H1 (cell line): ENCODE results near the gene SPACA4. TPM values are rescaled to one million over a fixed set of nuclear protein-coding genes. Genes with fewer than 3 reads are reported as not detected.

Experiments used
- CTCF ChIA-PET: fragments of 300-600 bp; sonication (Branson Sonifier 250); formaldehyde crosslinking; loops from one replicate; lab custom pipeline; 2021; ENCODE audit not compliant: partially characterized antibody; lab: Charles Lee
- POLR2A ChIA-PET: fragments of 300-600 bp; sonication (Branson Sonifier 250); formaldehyde crosslinking; loops from one replicate; lab custom pipeline; 2021; ENCODE audit warnings: inconsistent platforms; ENCODE audit not compliant: partially characterized antibody; lab: Charles Lee
- DNase-seq, 2 experiments: peaks; one replicate each; pipeline versions ENCODE4 v3.0.0 to v3.0.0-alpha.2; 2010 to 2022; ENCODE audit warnings: low spot score in 2 of 2, low read depth in 1 of 2, mixed read lengths in 1 of 2
- FAIRE-seq: peaks from 2 replicates; lab custom pipeline; 2011; peaks lifted over from hg19 to GRCh38; lab: Jason Lieb, UNC
- H2AFZ ChIP-seq: 2 replicates; pipeline ENCODE4 v1.8.1; 2012; ENCODE audit warnings: low read length, inconsistent platforms
- H2AK5ac ChIP-seq: 2 replicates; pipeline ENCODE4 v1.6.1; 2013; ENCODE audit warnings: low read depth, low read length
- H2BK120ac ChIP-seq: replicated peaks from 2 replicates; pipeline ENCODE3; 2013; ENCODE audit warnings: low read depth, low read length, inconsistent platforms
- H2BK12ac ChIP-seq: 2 replicates; pipeline ENCODE4 v1.6.1; 2013; ENCODE audit warnings: low read depth, low read length
- H2BK15ac ChIP-seq: 2 replicates; pipeline ENCODE4 v1.6.1; 2013; ENCODE audit warnings: low read length
- H2BK20ac ChIP-seq: 2 replicates; pipeline ENCODE4 v1.6.1; 2013; ENCODE audit warnings: low read length
- H2BK5ac ChIP-seq: 2 replicates; pipeline ENCODE4 v1.6.1; 2013; ENCODE audit warnings: low read depth, low read length
- H3K14ac ChIP-seq: 2 replicates; pipeline ENCODE4 v1.6.1; 2013; ENCODE audit warnings: inconsistent platforms; ENCODE audit not compliant: insufficient read length
- H3K18ac ChIP-seq: 2 replicates; pipeline ENCODE4 v1.6.1; 2013; ENCODE audit warnings: low read length; ENCODE audit errors: extremely low read depth
- H3K23ac ChIP-seq: 2 replicates; pipeline ENCODE4 v1.6.1; 2013; ENCODE audit warnings: inconsistent platforms; ENCODE audit not compliant: insufficient read length
- H3K23me2 ChIP-seq: 2 replicates; pipeline ENCODE4 v1.6.1; 2013; ENCODE audit warnings: low read depth, low read length
- H3K27ac ChIP-seq: 2 replicates; pipeline ENCODE4 v1.6.1; 2011; ENCODE audit warnings: low read depth, low read length, inconsistent platforms
- H3K27me3 ChIP-seq, 4 experiments: replicated peaks in 1 of 4; 1 replicate in 1 of 4; 2 replicates in 3 of 4; pipeline versions ENCODE4 v1.6.1 to v1.8.1; 2011 to 2013; ENCODE audit warnings: low read length in 3 of 4, mild to moderate bottlenecking in 3 of 4, inconsistent platforms in 2 of 4, mixed read lengths in 2 of 4, moderate library complexity in 1 of 4; ENCODE audit not compliant: control insufficient read depth in 3 of 4, insufficient read depth in 3 of 4; ENCODE audit errors: extremely low read depth in 1 of 4
- H3K36me3 ChIP-seq, 4 experiments: 2 replicates each; pipeline versions ENCODE4 v1.6.1 to v1.8.1; 2011 to 2013; ENCODE audit warnings: mild to moderate bottlenecking in 4 of 4, low read length in 3 of 4, moderate library complexity in 2 of 4, control low read depth in 1 of 4, inconsistent platforms in 1 of 4; ENCODE audit not compliant: insufficient read depth in 4 of 4, control insufficient read depth in 2 of 4
- H3K4ac ChIP-seq: replicated peaks from 2 replicates; pipeline ENCODE3; 2013; ENCODE audit warnings: low read length, low read depth, mixed read lengths, inconsistent platforms; ENCODE audit not compliant: insufficient read length
- H3K4me1 ChIP-seq, 4 experiments: replicated peaks in 1 of 4; 1 replicate in 1 of 4; 2 replicates in 3 of 4; pipeline versions ENCODE4 v1.6.1 to v1.8.1; 2011 to 2013; ENCODE audit warnings: low read length in 3 of 4, inconsistent platforms in 2 of 4, mixed read lengths in 1 of 4; ENCODE audit not compliant: insufficient read depth in 4 of 4, control insufficient read depth in 3 of 4
- H3K4me2 ChIP-seq, 2 experiments: 2 replicates each; pipeline versions ENCODE4 v1.6.1 to v1.8.1; 2011 to 2013; ENCODE audit warnings: low read depth in 2 of 2, low read length in 2 of 2, control low read depth in 1 of 2, inconsistent platforms in 1 of 2, mild to moderate bottlenecking in 1 of 2; ENCODE audit not compliant: insufficient read depth in 1 of 2
- H3K4me3 ChIP-seq, 4 experiments: fragments of 200-600, 300-600 bp in 1 of 4; sonication (generic), shearing (Covaris generic), sonication (Bioruptor Twin) in 1 of 4; 2 replicates each; pipeline versions ENCODE4 v1.5.1 to v1.8.1; 2011 to 2016; ENCODE audit warnings: low read length in 4 of 4, low read depth in 3 of 4, control low read depth in 2 of 4, inconsistent platforms in 2 of 4, mild to moderate bottlenecking in 2 of 4, mixed read lengths in 1 of 4, moderate library complexity in 1 of 4; ENCODE audit not compliant: insufficient read depth in 2 of 4; ENCODE audit errors: extremely low read depth in 1 of 4
- H3K56ac ChIP-seq: replicated peaks from 2 replicates; pipeline ENCODE3; 2013; ENCODE audit warnings: low read depth, mild to moderate bottlenecking, mixed read lengths, low read length, inconsistent platforms; ENCODE audit not compliant: insufficient read length
- H3K79me1 ChIP-seq: 2 replicates; pipeline ENCODE4 v1.6.1; 2013; ENCODE audit warnings: low read depth, low read length, control low read depth
- H3K79me2 ChIP-seq, 2 experiments: 2 replicates each; pipeline versions ENCODE4 v1.6.1 to v1.8.1; 2012 to 2013; ENCODE audit warnings: low read length in 2 of 2, mild to moderate bottlenecking in 2 of 2, inconsistent platforms in 1 of 2; ENCODE audit not compliant: insufficient read depth in 2 of 2, control insufficient read depth in 1 of 2
- H3K9ac ChIP-seq, 4 experiments: replicated peaks in 1 of 4; 1 replicate in 1 of 4; 2 replicates in 3 of 4; pipeline versions ENCODE4 v1.6.1 to v1.8.1; 2011 to 2013; ENCODE audit warnings: low read depth in 3 of 4, low read length in 3 of 4, control low read depth in 2 of 4, mild to moderate bottlenecking in 2 of 4, moderate library complexity in 2 of 4, inconsistent platforms in 1 of 4; ENCODE audit errors: extremely low read depth in 1 of 4
- H3K9me3 ChIP-seq, 2 experiments: 2 replicates each; pipeline versions ENCODE4 v1.6.1 to v1.8.1; 2012 to 2013; ENCODE audit warnings: mild to moderate bottlenecking in 2 of 2, moderate library complexity in 2 of 2, control low read depth in 1 of 2, inconsistent platforms in 1 of 2, low read depth in 1 of 2, low read length in 1 of 2, mixed read lengths in 1 of 2; ENCODE audit not compliant: insufficient read depth in 2 of 2
- H4K20me1 ChIP-seq, 2 experiments: replicated peaks in 1 of 2; 2 replicates each; pipeline versions ENCODE3 to v1.8.1; 2011 to 2013; ENCODE audit warnings: inconsistent platforms in 2 of 2, low read length in 2 of 2, mild to moderate bottlenecking in 1 of 2; ENCODE audit not compliant: insufficient read depth in 2 of 2, control insufficient read depth in 1 of 2
- H4K5ac ChIP-seq: 2 replicates; pipeline ENCODE4 v1.6.1; 2013; ENCODE audit warnings: low read length, low read depth, mixed read lengths, inconsistent platforms; ENCODE audit not compliant: insufficient read length
- H4K8ac ChIP-seq: 2 replicates; pipeline ENCODE4 v1.8.0; 2013; ENCODE audit warnings: mild to moderate bottlenecking, moderate library complexity, low read length, inconsistent platforms; ENCODE audit not compliant: insufficient read depth; ENCODE audit errors: extremely low read depth
- H4K91ac ChIP-seq: replicated peaks from 2 replicates; pipeline ENCODE3; 2013; ENCODE audit warnings: low read length, mixed read lengths, inconsistent platforms; ENCODE audit not compliant: insufficient read length
- BCL11A ChIP-seq, 2 experiments: IDR thresholded peaks; one replicate each; pipeline ENCODE4 v1.6.1; 2011; ENCODE audit warnings: low read depth in 2 of 2, low read length in 2 of 2, mild to moderate bottlenecking in 2 of 2
- CHD1 ChIP-seq: IDR thresholded peaks from 2 replicates; pipeline ENCODE4 v1.6.1; 2012; ENCODE audit warnings: low read depth, low read length, improper control_type of control experiment
- CHD2 ChIP-seq: IDR thresholded peaks from 2 replicates; pipeline ENCODE4 v1.6.1; 2012; ENCODE audit warnings: low read length, improper control_type of control experiment
- EP300 ChIP-seq, 2 experiments: IDR thresholded peaks; 1 replicate in 1 of 2; 2 replicates in 1 of 2; pipeline ENCODE4 v1.6.1; 2011 to 2012; ENCODE audit warnings: low read depth in 2 of 2, low read length in 2 of 2, mild to moderate bottlenecking in 2 of 2, borderline replicate concordance in 1 of 2, inconsistent platforms in 1 of 2, moderate library complexity in 1 of 2
- GABPA ChIP-seq: IDR thresholded peaks from 2 replicates; pipeline ENCODE4 v1.6.1; 2011; ENCODE audit warnings: mild to moderate bottlenecking, low read length, moderate library complexity, borderline replicate concordance; ENCODE audit not compliant: insufficient read depth
- KDM5A ChIP-seq: fragments of 200-600 bp; IDR thresholded peaks from 2 replicates; pipeline ENCODE4 v1.7.1; 2012; ENCODE audit warnings: mild to moderate bottlenecking, low read length, inconsistent platforms, mixed read lengths
- MAFK ChIP-seq: IDR thresholded peaks from 2 replicates; pipeline ENCODE4 v1.6.1; 2012; ENCODE audit warnings: low read depth, mild to moderate bottlenecking, improper control_type of control experiment, low read length
- NANOG ChIP-seq: IDR thresholded peaks from 2 replicates; pipeline ENCODE4 v1.6.1; 2011; ENCODE audit warnings: low read length, low read depth, mild to moderate bottlenecking, inconsistent platforms; ENCODE audit not compliant: insufficient read depth, poor library complexity, severe bottlenecking
- SP4 ChIP-seq: IDR thresholded peaks from 2 replicates; pipeline ENCODE4 v1.6.1; 2012; ENCODE audit warnings: low read length, inconsistent platforms
- SUZ12 ChIP-seq: fragments of 200-600 bp; sonication (generic); IDR thresholded peaks from 2 replicates; pipeline ENCODE4 v1.6.1; 2012; ENCODE audit warnings: mild to moderate bottlenecking, inconsistent platforms, low read length, moderate library complexity, mixed read lengths
- TBP ChIP-seq: IDR thresholded peaks from 2 replicates; pipeline ENCODE4 v1.6.1; 2011; ENCODE audit warnings: low read depth, low read length, improper control_type of control experiment
- WGBS, 2 experiments: shearing (Covaris generic) in 1 of 2; methylation state at CpG; one replicate each; pipeline versions ENCODE4 v1.1.6 to v1.1.7; 2013 to 2015; ENCODE audit warnings: low lambda C conversion rate in 2 of 2, mixed read lengths in 2 of 2, inconsistent platforms in 1 of 2, low coverage in 1 of 2, missing lambda C conversion rate in 1 of 2; ENCODE audit not compliant: insufficient replicate concordance in 2 of 2, insufficient coverage in 1 of 2, insufficient read length in 1 of 2; ENCODE audit errors: extremely low coverage in 1 of 2, missing lambda C conversion rate in 1 of 2; 5-methylcytosine and 5-hydroxymethylcytosine counted together
- polyA plus RNA-seq, 7 experiments: library from polyadenylated mRNA; depleted of rRNA in 3 of 7; stranded (reverse) in 5 of 7; unstranded in 2 of 7; fragments of >200 nt in 5 of 7; fragments of 200-250 nt in 2 of 7; gene quantifications; 1 replicate in 5 of 7; 2 replicates in 1 of 7; 4 replicates in 1 of 7; pipeline versions ENCODE4 v1.2.1 to v1.2.3, GENCODE V29; 2011 to 2013; ENCODE audit warnings: missing spikeins in 2 of 7, mixed read lengths in 2 of 7
- total RNA-seq: library from RNA; stranded (reverse); fragmentation: NEBNext Ultra II Directional; extraction: Animal tissue kit (Norgen Biotek cat#: 25700); gene quantifications from 2 replicates; pipeline ENCODE4 v1.2.1, GENCODE V29; 2021

The SPACA4 gene
- total and polyA plus RNA-seq, 2 of the 8 experiments (the other 6 are each of a cell fraction or from before 2014, with no cell fraction given) = not detected

- Histone ChIP-seq H4K8ac (peak overlapping the region; percentile 76), H4K91ac (peak overlapping the region; percentile 87), H4K5ac (peak overlapping the region; percentile 11), H2BK12ac (peak overlapping the region; percentile 97), H3K4me2 (peak overlapping the region in 1 of 2 experiments; percentile 94; a peak in 2 of 4 replicates), H3K9me3 (no peaks in the 10 kb centered on the region), H3K79me2 (peaks cover 0 to 11% of the 10 kb centered on the region in 2 experiments; a peak in 2 of 4 replicates), H3K9ac (no peak overlapping the region), H3K14ac (no peak overlapping the region), H4K20me1 (no peaks in the 10 kb centered on the region), H3K4me3 (no peak overlapping the region; a peak in 1 of 8 replicates), H2BK120ac (peak overlapping the region; percentile 5), H3K23me2 (peaks cover 23% of the 10 kb centered on the region), H3K18ac (peak overlapping the region; percentile 65), H2AFZ (no peak overlapping the region), H2BK20ac (peak overlapping the region; percentile 74; the same call in 1 of the 2 replicates), H2BK5ac (peak overlapping the region; percentile 20; the same call in 1 of the 2 replicates), H3K36me3 (no peaks in the 10 kb centered on the region), H3K27me3 (peaks cover 0 to 2% (median 0%) of the 10 kb centered on the region in 4 experiments; a peak in 2 of 7 replicates), H3K79me1 (no peaks in the 10 kb centered on the region), H3K56ac (peak overlapping the region; percentile 9), H3K4me1 (peaks cover 5 to 27% (median 16%) of the 10 kb centered on the region in 4 experiments), H2AK5ac (0 out of 2 replicates have a peak overlapping the region, but pooled peaks have one; percentile 33), H2BK15ac (no peak overlapping the region), H3K4ac (peak overlapping the region; percentile 63), H3K23ac (no peak overlapping the region), H3K27ac (0 out of 2 replicates have a peak overlapping the region, but pooled peaks have one; percentile 3)
- ChIA-PET POLR2A (interaction anchor here (0.8 to 5.6 kb wide), 5 partner anchors 9 to 99 kb away, joined by 3 to 28 read pairs (median 4); partner anchors contain the start of genes FUT2, RPL18 and SPHK2), CTCF (interaction anchor here (0.6 to 1.5 kb wide), 6 partner anchors 9 to 203 kb away, joined by 3 to 4 read pairs (median 3); no protein-coding TSS in a partner anchor)
- FAIRE-seq (no peak), DNase-seq (no peak)
- 84% methylated on average over 23 of the region's 33 CpGs; no CpG with 5 or more reads in 1 of the 2 experiments for WGBS, 2 experiments
- no peak for TF ChIP-seq BCL11A (IDR thresholded peaks at IDR 0.05; ENCODE audit: low read depth in 2 of 2, low read length in 2 of 2)
- TF ChIP-seq GABPA = no peak
- TF ChIP-seq CHD2 = no peak
- no peak for TF ChIP-seq KDM5A
- no peak for TF ChIP-seq SP4
- no peak for TF ChIP-seq SUZ12
- TF ChIP-seq EP300 (IDR thresholded peaks at IDR 0.05; ENCODE audit: borderline replicate concordance in 1 of 2, low read depth in 2 of 2, low read length in 2 of 2) = no peak
- TF ChIP-seq TBP = no peak
- TF ChIP-seq MAFK = no peak
- TF ChIP-seq CHD1 = no peak
- TF ChIP-seq NANOG = no peak
These were observed 33.2 kb downstream of the SPACA4 start for GRCh38 chr19:48639483-48640375.
